ENCODE results near the gene NOS1AP.
"Not testable (repeated sequence)": the region's sequence is repeated elsewhere in the genome, so short reads cannot be mapped to it uniquely, and the experiment has no call there.

The NOS1AP gene

DNA sequence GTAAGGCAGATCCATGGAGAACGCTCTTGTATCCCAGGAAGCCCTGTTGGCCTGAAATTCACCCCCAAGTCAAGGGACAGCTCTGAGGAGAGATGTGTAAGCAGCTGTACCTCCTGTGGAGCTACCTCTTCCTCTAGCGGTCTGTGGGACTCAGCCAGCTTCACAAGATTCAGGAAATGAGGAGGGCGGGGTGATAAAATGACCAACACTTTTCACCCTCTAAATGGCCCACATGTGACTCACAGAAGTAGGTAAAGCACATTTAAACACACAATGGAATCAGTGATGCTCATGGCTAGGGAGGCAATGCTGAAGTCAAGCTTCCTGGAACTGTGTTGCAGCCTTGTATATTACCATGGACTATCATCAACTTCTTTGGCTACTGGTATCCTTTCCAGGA, 342.5 kb downstream of the NOS1AP start, which contains the start of gene SH2D1B:
SH2D1B (minus strand) TSS at position 135 of the 400 bp plus-strand sequence; CDS start at position 15, 120 bp downstream.
- DNase-seq (ENCODE audit: extremely low spot score) = no peak
- CTCF ChIA-PET = no interaction called here
- POLR2A ChIA-PET = no interaction called here
- TF ChIP-seq ZNF384 (IDR thresholded peaks at IDR 0.05) = no peak
- TF ChIP-seq ARNT (IDR thresholded peaks at IDR 0.05) = no peak
- no peak for TF ChIP-seq LEF1 (IDR thresholded peaks at IDR 0.05; ENCODE audit: borderline replicate concordance)
- TF ChIP-seq TARDBP (IDR thresholded peaks at IDR 0.05) = no peak
- TF ChIP-seq, protein P1, sequence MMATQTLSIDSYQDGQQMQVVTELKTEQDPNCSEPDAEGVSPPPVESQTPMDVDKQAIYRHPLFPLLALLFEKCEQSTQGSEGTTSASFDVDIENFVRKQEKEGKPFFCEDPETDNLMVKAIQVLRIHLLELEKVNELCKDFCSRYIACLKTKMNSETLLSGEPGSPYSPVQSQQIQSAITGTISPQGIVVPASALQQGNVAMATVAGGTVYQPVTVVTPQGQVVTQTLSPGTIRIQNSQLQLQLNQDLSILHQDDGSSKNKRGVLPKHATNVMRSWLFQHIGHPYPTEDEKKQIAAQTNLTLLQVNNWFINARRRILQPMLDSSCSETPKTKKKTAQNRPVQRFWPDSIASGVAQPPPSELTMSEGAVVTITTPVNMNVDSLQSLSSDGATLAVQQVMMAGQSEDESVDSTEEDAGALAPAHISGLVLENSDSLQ (IDR thresholded peaks at IDR 0.05) = no peak
- TF ChIP-seq ELF4 (IDR thresholded peaks at IDR 0.05) = no peak
- TF ChIP-seq FOXK2 (IDR thresholded peaks at IDR 0.05) = no peak
- no peak for TF ChIP-seq FOXA1 (IDR thresholded peaks at IDR 0.05)
- TF ChIP-seq FOXM1 (IDR thresholded peaks at IDR 0.05; ENCODE audit: borderline replicate concordance) = no peak
- TF ChIP-seq SP1 (IDR thresholded peaks at IDR 0.05) = no peak
- TF ChIP-seq CTBP1 (IDR thresholded peaks at IDR 0.05; ENCODE audit: borderline replicate concordance) = no peak
- no peak for TF ChIP-seq HDGF (IDR thresholded peaks at IDR 0.05; ENCODE audit: borderline replicate concordance)

DNA sequence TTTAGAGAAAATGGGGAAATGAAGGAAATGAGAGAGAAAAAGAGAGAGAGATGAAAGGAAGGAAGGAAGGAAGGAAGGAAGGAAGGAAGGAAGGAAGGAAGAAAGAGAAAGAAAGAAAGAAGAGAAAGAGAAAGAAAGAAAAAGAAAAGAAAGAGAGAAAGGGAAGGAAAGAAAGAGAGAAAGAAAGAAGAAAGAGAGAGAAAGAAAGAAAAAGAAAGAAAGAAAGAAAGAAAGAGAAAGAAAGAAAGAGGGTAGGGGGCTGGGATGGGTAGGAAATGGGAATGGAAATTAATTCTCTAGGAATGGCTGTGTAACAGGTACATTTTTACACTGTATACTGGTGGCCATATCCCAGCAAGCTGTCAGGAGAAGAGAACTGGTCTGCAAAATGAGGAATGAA, 346.7 kb downstream of the NOS1AP start:
- CTCF ChIA-PET = no interaction called here
- DNase-seq (ENCODE audit: extremely low spot score) = no peak
- no peak for TF ChIP-seq BHLHE40 (IDR thresholded peaks at IDR 0.05; ENCODE audit: borderline replicate concordance)
- TF ChIP-seq, protein P1 (IDR thresholded peaks at IDR 0.05) = no peak
- POLR2A ChIA-PET = no interaction called here

DNA sequence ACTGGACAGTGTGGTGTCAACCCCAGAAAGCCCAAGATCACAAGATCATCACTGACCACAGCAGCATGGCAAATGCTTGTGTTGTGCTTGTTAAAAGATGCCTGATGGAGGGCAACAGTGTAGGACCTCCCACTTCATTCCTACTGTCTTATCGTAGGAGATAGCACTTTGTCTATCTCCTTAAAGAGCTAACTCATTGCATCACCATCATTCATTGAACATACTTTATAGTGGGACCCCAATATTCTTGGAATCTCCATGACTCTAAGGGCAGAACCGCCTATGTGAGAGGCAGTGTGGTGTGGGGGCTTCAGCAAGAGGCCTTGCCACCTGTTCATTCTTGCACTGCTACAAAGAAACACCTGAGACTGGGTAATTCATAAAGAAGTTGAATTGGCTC, 347.4 kb downstream of the NOS1AP start:
- CTCF ChIA-PET = no interaction called here
- DNase-seq (ENCODE audit: extremely low spot score) = no peak
- POLR2A ChIA-PET = no interaction called here
- no peak for TF ChIP-seq CTBP1 (IDR thresholded peaks at IDR 0.05; ENCODE audit: borderline replicate concordance)
- no peak for TF ChIP-seq HDGF (IDR thresholded peaks at IDR 0.05; ENCODE audit: borderline replicate concordance)
- TF ChIP-seq ZNF384 (IDR thresholded peaks at IDR 0.05) = no peak
- no peak for TF ChIP-seq TARDBP (IDR thresholded peaks at IDR 0.05)
- TF ChIP-seq NFRKB (IDR thresholded peaks at IDR 0.05) = no peak
- TF ChIP-seq ELF4 (IDR thresholded peaks at IDR 0.05) = no peak
- no peak for TF ChIP-seq ARNT (IDR thresholded peaks at IDR 0.05)
- no peak for TF ChIP-seq L3MBTL2 (conservative IDR thresholded peaks at IDR 0.05)
- no peak for TF ChIP-seq SP1 (IDR thresholded peaks at IDR 0.05)
- TF ChIP-seq FOXK2 (IDR thresholded peaks at IDR 0.05) = no peak
- TF ChIP-seq SUZ12 (IDR thresholded peaks at IDR 0.05) = no peak
- TF ChIP-seq FOXA1 (IDR thresholded peaks at IDR 0.05) = no peak
- TF ChIP-seq, protein P1 (IDR thresholded peaks at IDR 0.05) = no peak

DNA sequence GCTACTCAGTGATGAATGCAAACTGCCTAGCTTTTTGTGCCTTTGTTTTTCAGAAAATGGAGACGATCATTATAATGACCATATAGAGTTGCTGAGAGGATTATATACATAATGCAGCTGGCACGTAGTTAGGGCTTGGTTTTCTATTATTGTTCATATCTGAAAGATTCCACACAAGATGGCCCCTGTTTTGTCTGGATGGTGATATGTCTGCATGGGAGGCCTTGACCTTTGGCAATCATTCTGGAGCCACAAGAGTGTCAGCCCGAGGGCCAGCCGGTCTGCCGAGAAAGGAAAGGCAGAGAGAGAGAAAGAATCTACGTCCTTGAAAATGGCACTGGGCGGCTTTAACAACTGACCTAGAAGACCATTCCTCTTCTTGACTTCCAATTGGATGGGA, 348.2 kb downstream of the NOS1AP start:
- ChIA-PET POLR2A (no interaction called here), CTCF (interaction anchor here (0.7 kb wide), 1 partner anchor 143 kb away, joined by 3 read pairs; no protein-coding TSS in a partner anchor)
- TF ChIP-seq ZNF384 (IDR thresholded peaks at IDR 0.05) = no peak
- TF ChIP-seq FOXM1 (IDR thresholded peaks at IDR 0.05; ENCODE audit: borderline replicate concordance) = no peak
- no peak for TF ChIP-seq SUZ12 (IDR thresholded peaks at IDR 0.05)
- TF ChIP-seq NFRKB (IDR thresholded peaks at IDR 0.05) = no peak
- TF ChIP-seq SP1 (IDR thresholded peaks at IDR 0.05) = no peak
- no peak for TF ChIP-seq FOXA1 (IDR thresholded peaks at IDR 0.05)
- TF ChIP-seq L3MBTL2 (conservative IDR thresholded peaks at IDR 0.05) = no peak
- TF ChIP-seq, protein P1 (IDR thresholded peaks at IDR 0.05) = no peak
- TF ChIP-seq BHLHE40 (IDR thresholded peaks at IDR 0.05; ENCODE audit: borderline replicate concordance) = no peak
- no peak for TF ChIP-seq TARDBP (IDR thresholded peaks at IDR 0.05)
- no peak for DNase-seq (ENCODE audit: extremely low spot score)

DNA sequence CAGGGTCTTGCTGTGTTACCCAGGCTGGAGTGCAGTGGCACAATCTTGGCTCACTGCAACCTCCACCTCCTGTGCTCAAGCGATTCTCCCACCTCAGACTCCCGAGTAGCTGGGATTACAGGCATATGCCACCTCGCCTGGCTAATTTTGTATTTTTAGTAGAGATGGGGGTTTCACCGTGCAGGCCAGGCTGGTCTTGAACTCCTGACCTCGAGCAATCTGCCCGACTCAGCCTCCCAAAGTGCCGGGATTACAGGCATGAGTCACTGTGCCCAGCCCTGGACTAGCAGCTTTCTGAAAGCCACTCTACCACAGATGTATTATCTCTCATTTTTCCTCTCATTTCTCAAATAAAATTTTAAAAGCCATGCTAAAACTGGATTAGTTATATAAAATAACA, 349.1 kb downstream of the NOS1AP start:
- POLR2A ChIA-PET; DNase-seq (ENCODE audit: extremely low spot score); CTCF ChIA-PET: not testable (repeated sequence)

DNA sequence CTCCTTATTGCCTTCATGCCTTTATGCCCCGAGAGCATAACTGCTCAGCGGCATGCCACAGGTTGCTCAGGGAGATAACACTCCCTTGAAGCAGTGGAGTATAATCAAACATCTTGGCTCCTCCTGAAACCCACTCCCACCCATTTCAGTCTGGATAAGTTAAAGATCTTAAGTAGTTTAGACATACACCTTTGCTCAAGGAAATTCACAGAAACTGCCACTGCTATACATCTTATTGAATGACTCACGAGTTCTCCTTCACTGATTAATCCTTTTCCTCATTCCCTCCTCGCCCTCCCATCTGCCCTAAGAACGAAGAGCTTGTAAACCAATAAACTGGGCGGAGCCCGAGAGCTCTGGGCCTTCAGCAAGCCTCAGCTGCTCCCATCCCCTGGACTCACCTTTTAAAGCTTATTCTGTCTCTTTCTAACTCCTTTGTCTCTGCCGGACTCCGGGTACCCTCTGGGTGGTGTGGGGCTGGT, 350.0 kb downstream of the NOS1AP start:
- POLR2A ChIA-PET; CTCF ChIA-PET; DNase-seq (ENCODE audit: extremely low spot score): not testable (repeated sequence)
